GM20431 (cell line): ENCODE results near the gene ARPC4.

Experiments
- in situ Hi-C: fragments of 300-500 bp; cut with MseI, MboI; formaldehyde crosslinking; loops from one replicate; pipeline ENCODE4 v1.15.0; 2020; ENCODE audit warnings: low sequenced_read_pairs; ENCODE audit not compliant: unreplicated experiment

ARPC4 gene

GRCh38 chr3:9792405-9793160 lies at the start of gene ARPC4, which contains the start of gene TADA3:
Gene ARPC4, plus strand, starts transcription at chr3:9793082. Its CDS starts 40 bp downstream, at chr3:9793122.
Gene TADA3, minus strand, starts transcription at chr3:9792473. Its CDS starts 1,007 bp downstream, at chr3:9791466.
- in situ Hi-C loops = no loop called here

- in situ Hi-C loops = no loop called here
Observed at GRCh38 chr3:9743548-9743947, 49.3 kb upstream of the ARPC4 start.

GRCh38 chr3:9744162-9744561 lies 48.7 kb upstream of the ARPC4 start:
- in situ Hi-C loops = no loop called here

- in situ Hi-C loops = no loop called here
Observed at GRCh38 chr3:9745521-9745920, 47.4 kb upstream of the ARPC4 start.

GRCh38 chr3:9746330-9746729 lies 46.6 kb upstream of the ARPC4 start:
- in situ Hi-C loops = no loop called here

GRCh38 chr3:9747267-9747666 lies 45.6 kb upstream of the ARPC4 start:
- in situ Hi-C loops = no loop called here

GRCh38 chr3:9748031-9748430 lies 44.9 kb upstream of the ARPC4 start:
- in situ Hi-C loops = no loop called here

- in situ Hi-C loops = no loop called here
Observed at GRCh38 chr3:9749296-9749644, 43.6 kb upstream of the ARPC4 start.

GRCh38 chr3:9749645-9750555 lies 43.0 kb upstream of the ARPC4 start, which contains the start of gene OGG1:
Gene OGG1, plus strand, starts transcription at chr3:9749952. Its CDS starts 335 bp downstream, at chr3:9750287.
- in situ Hi-C loops = no loop called here

GRCh38 chr3:9750556-9751411 lies 42.1 kb upstream of the ARPC4 start:
- in situ Hi-C loops = no loop called here

GRCh38 chr3:9754678-9755077 lies 38.2 kb upstream of the ARPC4 start:
- in situ Hi-C loops = no loop called here

- in situ Hi-C loops = no loop called here
Observed at GRCh38 chr3:9757427-9757826, 35.5 kb upstream of the ARPC4 start.

- in situ Hi-C loops = no loop called here
Observed at GRCh38 chr3:9760779-9761505, 31.9 kb upstream of the ARPC4 start.

- in situ Hi-C loops = no loop called here
Observed at GRCh38 chr3:9761919-9762318, 31.0 kb upstream of the ARPC4 start.

- in situ Hi-C loops = no loop called here
Observed at GRCh38 chr3:9762871-9763270, 30.0 kb upstream of the ARPC4 start.

- in situ Hi-C loops = no loop called here
Observed at GRCh38 chr3:9765865-9766264, 27.0 kb upstream of the ARPC4 start.

- in situ Hi-C loops = no loop called here
Observed at GRCh38 chr3:9767418-9767817, 25.5 kb upstream of the ARPC4 start.

GRCh38 chr3:9768141-9768775 lies 24.6 kb upstream of the ARPC4 start:
- in situ Hi-C loops = no loop called here

- in situ Hi-C loops = no loop called here
Observed at GRCh38 chr3:9769012-9769411, 23.9 kb upstream of the ARPC4 start.
